HG02763 (cell line): Measurements from ENCODE around the gene SPRING1.
"Not testable (repeated sequence)": the region's sequence is repeated elsewhere in the genome, so short reads cannot be mapped to it uniquely, and the experiment has no call there.

ENCODE experiments used
- ATAC-seq: cut with Tn5 transposase; IDR thresholded peaks from one replicate; pipeline ENCODE4 v1.9.1; 2021; ENCODE audit warnings: mild to moderate bottlenecking, moderate library complexity; ENCODE audit not compliant: unreplicated experiment

The SPRING1 gene

GRCh38 chr12:116742787-116743186 is 4.9 kb upstream of the SPRING1 start:
- not testable (repeated sequence) for ATAC-seq

DNA sequence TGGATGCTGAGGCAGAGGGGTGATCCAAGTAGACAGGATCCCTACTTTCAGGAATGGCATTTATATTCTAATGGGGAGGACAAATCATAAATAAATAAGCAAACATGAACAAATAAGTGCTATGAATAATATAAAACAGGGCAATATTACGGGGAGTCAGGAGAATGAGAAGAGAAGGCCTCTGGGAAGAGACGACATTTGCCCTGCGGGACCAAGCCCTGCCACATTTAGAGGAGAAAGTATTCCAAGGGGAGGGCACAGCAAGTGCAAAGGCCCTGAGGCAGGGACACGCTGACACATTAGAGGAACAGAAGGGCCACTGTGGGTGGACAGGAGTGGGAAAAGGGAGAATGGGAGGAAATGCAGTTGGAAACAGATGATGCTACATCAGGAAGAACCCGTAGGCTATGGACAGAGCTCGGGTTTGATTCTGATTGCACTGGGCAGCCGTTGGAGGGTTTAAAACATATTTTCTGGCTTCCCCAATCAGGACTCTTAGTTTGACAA is 1.6 kb upstream of the SPRING1 start:
- ATAC-seq, result no peak

DNA sequence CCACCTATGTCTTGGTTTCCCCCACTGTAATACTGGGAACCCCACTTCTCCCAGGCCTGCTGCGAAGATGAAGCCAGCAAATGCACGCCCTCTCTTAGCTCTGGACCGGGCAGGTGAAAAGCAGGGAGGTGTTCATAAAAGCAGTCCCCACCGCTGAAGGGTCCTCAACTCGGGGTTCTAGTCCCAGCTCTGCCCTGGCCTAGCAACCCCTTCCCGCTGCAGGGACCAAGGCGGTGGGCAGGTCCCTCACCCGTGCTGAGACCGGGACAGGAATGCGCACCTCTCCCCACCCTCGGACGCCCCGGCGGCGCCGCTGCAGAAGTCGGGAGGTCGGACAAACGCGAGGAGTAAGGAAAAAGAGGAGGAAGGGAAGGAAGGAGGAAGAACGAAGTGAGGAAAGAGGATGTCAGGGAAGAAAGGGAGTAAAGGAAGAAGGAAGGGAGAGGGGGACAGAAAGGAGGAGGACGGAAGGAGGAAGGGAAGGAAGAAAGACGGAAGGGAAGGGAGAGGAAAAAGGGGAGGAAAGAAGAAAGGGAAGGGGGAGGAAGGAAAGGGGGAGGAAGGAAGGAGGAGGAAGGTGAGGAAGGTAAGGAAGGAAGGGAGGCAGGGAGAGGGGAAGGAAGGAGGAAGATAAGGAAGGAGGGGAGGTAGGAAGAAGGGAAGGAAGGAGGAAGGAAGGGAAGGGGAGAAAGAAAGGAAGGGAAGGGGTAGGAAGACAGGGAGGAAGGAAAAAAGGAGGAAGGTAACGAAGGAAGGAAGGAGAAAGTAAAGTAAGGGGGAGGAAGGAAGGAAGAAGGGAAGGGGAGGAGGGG is 701 bp downstream of the SPRING1 start:
- no peak for ATAC-seq

- no peak for ATAC-seq
Observed at GRCh38 chr12:116735951-116736599, 1.8 kb downstream of the SPRING1 start.

- no peak for ATAC-seq
Observed at GRCh38 chr12:116735084-116735483, 2.8 kb downstream of the SPRING1 start.

DNA sequence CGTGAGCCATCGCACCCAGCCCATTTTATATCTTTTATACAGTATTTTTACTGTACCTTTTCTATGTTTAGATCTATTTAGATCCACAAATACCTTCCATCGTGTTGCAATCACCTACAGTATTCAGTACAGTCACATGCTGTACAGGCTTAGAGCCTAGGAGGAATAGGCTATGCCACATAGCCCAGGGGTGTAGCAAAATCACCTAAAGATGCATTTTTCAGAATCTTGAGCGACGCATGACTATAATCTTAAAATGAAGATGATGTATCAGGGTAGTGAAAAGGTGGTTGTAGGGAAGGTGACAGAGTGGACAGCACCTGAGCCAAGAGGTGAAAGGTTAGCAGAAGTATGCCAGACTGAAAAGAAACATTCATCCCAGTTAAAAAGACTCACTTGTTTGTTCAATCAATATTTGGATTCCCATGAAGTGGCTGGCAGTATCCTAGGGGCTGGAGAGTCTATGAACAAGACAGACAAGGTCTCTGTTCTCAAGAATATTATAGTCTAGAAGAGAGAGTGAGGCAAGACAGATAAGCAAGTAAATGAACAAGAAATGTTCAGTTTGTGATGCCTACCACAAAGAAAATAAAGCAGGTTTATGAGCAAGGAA is 3.6 kb downstream of the SPRING1 start:
- ATAC-seq, result no peak

DNA sequence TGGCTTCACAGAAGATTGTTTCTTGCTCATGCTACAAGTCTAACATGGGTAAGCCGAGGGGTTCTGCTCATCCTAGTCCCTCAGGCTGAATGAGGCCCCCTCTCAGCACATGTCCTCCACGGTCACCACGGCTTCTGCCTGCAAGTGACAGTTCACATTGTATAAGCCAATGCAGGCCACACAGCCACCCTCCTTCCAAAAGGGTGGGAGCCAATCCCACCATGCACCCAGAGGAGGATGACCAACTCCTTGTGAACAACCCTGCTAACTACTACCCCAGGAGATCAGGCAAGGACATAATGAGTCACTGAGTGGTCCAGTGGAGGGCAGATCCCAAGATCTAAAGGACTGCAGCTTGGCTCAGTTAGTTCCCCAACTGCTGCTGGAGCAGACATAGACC is 6.1 kb downstream of the SPRING1 start:
- no peak for ATAC-seq

DNA sequence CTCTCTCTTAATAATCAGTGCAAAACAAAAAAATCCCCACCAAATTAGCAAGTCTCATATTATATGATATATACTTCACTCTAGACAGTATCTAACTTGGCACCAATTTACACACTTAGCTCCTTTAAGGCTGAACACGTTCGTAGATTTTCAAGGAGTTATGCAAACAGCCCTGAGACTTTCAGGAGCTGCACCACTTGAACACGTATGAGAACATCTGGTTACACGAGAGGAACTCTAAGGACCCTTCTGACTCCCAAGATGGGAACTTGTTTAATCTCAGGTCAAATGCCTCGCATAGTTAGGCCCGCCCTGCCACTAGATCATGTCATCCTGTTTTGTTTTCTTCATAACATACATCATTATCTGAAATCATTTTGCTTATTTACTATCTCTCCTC is 10.0 kb downstream of the SPRING1 start:
- no peak for ATAC-seq

- ATAC-seq, result no peak
Observed at GRCh38 chr12:116727261-116727660, 10.6 kb downstream of the SPRING1 start.

- ATAC-seq, result no peak
Observed at GRCh38 chr12:116726694-116727093, 11.2 kb downstream of the SPRING1 start.

- ATAC-seq, result no peak
Observed at GRCh38 chr12:116722245-116722644, 15.6 kb downstream of the SPRING1 start.

DNA sequence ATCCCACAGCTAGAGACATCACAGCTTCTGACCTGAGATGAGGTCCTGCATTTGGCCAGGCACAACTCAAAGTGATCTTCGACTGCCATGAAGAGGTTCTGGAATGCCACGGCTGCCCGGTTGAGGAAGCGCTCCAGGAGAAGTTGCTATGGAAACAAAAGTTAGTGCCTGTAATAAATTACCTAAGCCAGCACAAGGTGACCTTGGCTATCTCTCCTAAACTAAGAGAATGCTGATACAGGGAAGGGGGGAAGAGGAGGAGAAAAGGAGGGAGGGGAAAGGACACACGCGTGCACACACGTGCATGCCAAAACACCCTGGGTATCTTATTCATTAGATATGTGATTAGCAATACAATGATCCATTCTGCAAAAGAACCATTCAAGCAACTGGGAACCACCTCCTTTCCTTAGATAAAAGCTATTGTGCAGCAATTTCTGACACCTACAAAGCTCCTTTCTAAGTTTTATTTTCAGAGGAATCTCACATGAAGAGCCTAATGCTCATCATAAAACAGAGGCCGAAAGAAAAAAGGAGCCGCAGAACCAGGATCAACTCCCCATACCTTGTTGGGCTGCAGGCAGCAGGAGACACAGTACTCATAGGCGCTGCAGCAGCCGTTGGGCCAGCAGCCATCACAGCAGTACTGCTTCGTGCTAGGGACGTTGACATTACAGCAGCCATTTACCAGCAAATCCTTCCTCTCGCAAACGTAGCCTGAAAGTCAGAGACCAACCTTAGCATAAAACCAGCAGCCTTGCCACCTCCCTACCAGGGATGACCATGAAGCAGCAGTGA is 17.9 kb downstream of the SPRING1 start:
- no peak for ATAC-seq

DNA sequence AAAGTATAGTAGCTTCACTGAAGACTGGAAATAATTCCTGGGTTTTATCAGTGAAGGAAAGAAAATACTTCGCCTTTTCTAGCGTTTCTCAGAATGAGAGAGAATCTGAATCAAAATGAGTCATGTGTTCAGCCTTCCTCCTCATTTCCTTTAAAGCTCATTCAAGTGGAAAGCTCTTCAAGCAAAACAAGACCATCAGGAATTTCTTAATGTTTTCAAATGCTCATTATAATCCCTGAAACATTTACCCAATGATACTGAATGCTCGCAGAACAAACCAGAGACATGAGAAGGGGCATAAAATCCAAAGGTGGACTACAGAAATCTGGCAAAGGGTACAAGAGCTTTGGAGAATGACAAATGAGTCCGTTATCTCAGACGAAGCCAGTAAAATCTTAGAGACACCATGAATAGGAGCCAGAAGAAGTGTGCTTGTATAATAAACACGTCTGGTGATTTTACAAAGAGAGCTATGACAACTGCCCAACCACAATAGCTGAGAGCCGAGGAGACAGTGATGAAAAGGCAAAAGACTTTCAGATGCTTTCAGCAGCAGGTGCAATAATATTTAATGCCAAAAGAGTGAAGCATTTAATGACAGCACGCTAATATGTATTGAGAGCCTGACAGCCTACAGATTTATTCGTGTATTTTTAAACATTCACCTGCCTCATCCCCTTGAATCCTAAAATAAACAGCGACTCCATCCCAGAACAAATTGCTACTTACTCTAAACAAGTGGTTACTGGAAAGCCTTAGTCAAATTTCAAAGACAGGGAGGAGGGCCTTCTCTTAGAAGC is 19.0 kb downstream of the SPRING1 start:
- ATAC-seq, result no peak

- ATAC-seq, result no peak
Observed at GRCh38 chr12:116717466-116718437, 20.1 kb downstream of the SPRING1 start.

DNA sequence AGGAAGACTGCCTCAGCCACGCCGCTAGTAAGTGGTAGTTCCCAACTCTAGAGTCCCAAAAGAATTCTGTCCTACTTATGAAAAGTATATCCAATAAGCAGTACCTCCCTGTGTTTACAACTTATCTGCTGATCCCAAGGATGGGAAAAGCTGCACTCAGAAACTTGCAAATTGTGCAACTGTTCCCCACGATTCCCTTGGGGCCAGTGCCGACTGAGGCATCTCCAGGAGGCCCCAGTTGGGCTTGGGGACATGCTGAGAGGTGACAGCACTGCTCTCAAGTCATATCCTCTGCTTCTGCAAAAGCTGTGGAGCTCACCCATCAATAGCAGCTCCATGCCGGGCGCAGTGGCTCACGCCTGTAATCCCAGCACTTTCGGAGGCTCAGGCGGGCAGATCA is 23.7 kb downstream of the SPRING1 start:
- no peak for ATAC-seq

DNA sequence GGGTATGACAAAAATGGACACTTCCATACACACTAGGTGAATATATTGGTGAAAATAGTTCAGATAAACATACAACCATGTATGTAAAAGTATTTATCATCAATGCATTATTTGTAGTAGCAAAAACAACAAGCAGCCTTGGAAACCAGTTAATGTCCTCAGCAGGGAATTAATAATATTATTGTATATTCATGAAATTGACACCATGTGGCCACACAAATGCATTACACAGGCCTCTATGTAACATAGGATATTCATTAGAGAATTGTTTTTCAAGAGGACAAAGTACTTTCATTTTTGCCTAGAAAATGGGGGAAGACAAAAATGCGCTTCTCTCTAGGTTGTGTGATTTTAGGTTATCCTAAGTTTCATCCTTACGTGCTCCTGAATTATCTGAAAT is 24.3 kb downstream of the SPRING1 start:
- no peak for ATAC-seq

- no peak for ATAC-seq
Observed at GRCh38 chr12:116712458-116713303, 25.2 kb downstream of the SPRING1 start.
